ENCODE results near the gene GGNBP2.

- no peak for TF ChIP-seq CTCF (IDR thresholded peaks at IDR 0.05)
- TF ChIP-seq EP300 (IDR thresholded peaks at IDR 0.05) = no peak
These were observed 88.4 kb downstream of the GGNBP2 start for GRCh38 chr17:36632916-36633771.

Data from esophagus muscularis mucosa (tissue), 3 donors.